ELF-1 (cell line): ENCODE results near the gene GFPT2.

Experiments
- DNase-seq: peaks from one replicate; pipeline ENCODE4 v3.0.0-alpha.2; 2016; ENCODE audit warnings: low read depth, low spot score

The GFPT2 gene

GRCh38 chr5:180350711-180351465 lies 2.2 kb downstream of the GFPT2 start:
- DNase-seq, result peak; percentile 62

- DNase-seq, result no peak
Measured at GRCh38 chr5:180350296-180350695, 2.8 kb downstream of the GFPT2 start.

DNA sequence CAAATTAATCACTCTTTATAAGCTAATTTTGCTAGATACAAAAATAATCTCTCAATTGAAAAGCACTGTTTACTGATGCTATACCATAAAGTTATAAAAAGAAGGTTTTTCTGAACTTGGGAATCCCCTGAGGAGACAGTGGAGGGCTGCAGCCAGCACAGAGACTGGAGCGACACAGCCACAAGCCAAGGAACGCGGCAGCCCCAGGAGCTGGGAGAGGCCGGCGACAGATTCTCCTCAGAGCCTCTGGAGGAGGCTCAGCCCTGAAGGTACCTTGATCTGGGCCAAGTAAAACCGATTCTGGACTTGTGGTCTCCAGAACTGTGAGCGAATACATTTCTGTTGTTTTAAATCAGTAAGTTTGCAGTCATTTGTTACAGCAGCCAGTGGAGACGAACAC lies 3.7 kb downstream of the GFPT2 start:
- no peak for DNase-seq

DNA sequence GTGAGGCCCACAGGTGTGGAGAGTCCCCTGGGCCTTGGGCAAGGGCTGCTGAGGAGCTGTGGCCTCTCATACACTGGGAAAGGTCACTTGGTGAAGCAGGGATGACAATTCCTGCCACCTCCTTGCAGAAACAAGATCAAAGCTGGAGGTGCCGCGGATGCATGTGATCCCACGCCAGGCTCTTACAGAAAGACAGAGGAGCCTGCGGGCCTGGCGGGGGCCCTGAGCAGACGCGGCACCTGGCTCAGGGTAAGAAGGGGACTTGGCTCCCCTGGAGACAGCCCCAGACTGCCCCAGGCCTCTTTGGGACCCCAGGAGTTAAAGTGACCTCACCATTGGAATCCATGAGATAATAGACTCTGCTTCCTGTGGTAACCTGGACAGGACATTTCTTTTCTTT lies 4.8 kb downstream of the GFPT2 start:
- peak; percentile 76 for DNase-seq

- peak; percentile 29 for DNase-seq
Measured at GRCh38 chr5:180347702-180348101, 5.4 kb downstream of the GFPT2 start.

GRCh38 chr5:180346358-180346757 lies 6.8 kb downstream of the GFPT2 start:
- DNase-seq, result no peak

GRCh38 chr5:180345781-180346180 lies 7.4 kb downstream of the GFPT2 start:
- DNase-seq, result no peak

DNA sequence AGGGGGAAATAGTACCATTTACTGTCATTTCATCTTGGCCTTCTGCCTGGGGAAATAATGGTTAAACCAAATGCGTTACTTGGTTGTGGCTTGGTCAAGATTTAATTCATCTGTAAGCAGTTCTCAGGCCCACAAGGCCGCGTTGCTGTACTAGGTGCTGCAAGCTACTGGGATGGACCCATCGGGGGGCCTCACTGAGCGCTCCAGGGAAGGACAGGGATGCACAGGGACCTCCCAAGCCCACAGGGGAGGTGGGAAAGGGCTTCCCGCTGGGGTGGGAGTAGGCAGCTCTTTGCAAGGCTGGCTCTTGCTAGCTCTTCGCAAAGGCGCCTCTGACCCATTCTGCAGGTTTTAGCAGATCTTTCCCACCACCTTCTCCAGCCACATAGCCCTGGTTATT lies 8.0 kb downstream of the GFPT2 start:
- DNase-seq, result no peak

DNA sequence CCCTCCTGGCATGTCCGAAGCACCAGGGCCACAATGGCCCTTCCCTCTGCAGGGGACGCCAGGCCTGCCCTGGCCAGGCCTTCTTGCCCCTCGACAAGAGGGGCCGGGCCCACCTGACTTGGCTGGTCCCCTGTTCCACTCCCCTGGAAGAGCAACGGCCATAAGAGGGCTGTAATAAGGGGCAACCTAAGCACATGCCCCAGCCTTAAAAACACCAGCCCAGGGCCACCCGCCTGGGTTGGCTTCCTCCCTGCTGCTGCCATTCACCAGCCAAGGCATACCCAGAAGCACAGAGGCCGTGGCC lies 8.5 kb downstream of the GFPT2 start:
- no peak for DNase-seq

DNA sequence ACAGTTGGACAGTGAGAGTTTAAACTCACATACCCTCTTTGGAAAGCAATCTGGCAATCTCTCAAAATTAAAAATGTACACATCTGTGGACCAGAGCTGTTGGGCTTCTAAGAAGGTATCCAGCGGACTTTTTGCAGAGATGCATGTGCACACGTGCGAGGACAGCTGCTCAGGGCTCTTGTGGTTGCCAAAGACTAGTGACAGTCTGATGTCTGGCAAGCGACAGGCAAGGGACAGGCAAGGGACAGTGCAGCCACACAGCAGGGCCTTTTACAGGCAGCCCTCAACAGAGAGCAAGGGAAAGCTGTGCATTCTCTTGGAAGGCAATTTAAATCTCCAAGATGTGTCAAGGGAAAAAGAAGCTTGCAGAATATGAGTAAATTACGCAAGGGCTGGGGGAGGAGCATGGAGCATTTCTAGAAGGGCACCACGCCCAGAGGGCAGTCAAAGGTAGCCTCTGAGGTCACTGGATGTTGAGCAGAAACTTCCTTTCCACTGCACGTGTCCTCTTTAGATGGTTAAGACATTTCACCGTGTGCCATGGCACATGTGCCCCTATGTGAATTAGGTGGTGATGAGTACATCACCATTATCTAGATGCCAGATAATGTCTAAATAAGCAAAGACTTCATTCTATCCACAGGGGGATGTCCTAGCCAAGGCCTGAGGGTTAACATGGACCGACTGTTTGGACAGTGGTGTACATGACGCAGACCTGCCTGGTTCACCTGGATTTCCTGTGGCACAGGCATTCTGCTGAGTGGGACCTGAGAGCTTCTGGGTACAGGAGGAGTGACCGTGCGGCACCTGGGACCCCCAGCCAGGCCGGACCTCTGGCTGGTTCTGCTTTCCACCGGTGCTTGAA lies 9.1 kb downstream of the GFPT2 start:
- peak; percentile 60 for DNase-seq

DNA sequence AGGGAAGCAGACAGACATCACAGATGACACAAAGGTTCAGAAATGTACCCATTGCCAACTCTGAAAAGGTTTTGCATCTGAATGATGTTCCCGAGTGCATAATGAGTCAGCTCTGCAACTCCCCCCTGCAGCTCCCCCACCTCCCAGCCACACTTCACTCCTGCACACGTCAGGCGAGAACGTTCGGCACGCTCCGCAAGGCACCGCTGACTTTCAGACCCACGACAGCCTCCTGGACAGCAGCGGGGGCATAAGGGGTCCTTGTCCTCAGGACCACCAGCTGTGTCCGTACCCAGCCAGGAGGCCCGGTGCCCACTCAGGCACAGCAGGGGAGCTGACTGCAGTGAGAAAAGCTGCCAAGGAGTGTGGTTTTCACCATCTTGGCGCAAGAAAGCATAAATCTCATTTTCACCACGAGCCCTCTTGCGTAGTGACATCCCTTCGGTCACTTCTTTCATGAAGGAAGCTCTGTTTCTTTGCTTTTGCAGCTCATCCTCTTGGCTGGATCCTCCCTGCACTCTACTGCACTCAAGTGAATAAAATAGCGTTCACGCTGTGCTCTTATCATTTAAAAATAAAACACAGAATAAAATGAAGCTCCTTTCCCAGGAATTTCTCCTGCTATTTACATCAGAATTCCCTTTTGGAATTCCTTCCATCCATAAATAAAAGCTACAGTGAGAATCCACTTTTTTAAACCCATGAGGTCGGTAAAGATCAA lies 9.9 kb downstream of the GFPT2 start:
- peak; percentile 64 for DNase-seq

DNA sequence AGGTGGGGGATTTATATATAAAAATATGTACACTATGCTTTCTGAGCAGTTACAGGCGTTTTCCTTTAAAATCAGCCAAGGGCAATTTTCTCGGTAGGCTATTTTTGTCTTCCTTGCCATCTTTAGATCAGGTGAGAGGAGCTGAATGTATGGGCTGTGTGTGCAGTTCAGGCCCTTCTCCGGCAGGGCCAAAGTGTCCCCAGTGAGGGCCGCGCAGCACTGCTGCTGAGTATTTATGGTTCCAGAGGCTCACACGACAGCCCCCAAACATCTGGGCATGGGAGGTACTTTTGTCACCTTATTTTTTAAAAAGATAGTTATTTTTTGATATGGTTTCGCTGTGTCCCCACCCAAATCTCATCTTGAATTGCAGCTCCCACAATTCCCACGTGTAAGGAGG lies 11.5 kb downstream of the GFPT2 start:
- no peak for DNase-seq

GRCh38 chr5:180340856-180341255 lies 12.3 kb downstream of the GFPT2 start:
- no peak for DNase-seq

- DNase-seq, result no peak
Measured at GRCh38 chr5:180339583-180340183, 13.5 kb downstream of the GFPT2 start.

GRCh38 chr5:180338001-180338707 lies 15.0 kb downstream of the GFPT2 start:
- no peak for DNase-seq

- DNase-seq, result no peak
Measured at GRCh38 chr5:180336234-180337020, 16.7 kb downstream of the GFPT2 start.

DNA sequence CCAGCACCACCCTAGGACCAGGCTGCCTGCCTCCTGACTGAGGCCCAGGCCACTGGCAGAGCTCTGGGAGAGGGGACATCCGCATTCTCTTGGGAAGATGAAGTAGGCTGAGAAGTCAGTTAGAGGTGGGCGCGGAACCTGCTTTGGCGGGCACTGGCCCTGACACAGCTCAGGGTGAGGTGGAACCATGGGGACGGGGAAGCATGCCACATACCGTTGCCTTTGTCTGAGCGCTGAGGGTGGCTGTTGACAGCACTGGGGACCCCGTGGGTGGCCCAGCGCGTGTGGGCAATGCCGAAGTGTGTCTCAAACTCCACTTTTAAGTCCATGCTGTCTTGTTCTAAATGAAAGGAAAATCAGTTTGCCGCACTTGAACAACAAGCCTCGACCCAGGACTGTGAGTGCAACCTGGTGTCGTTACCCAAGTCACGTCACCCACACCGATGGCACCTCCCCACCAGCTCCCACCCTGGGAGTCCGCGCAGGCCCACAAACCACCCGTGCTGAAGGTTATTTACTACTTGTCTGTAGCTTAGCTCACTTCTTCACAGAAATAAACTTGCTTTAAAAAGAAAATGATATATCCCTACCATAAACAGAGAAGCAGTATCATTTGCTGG lies 17.4 kb downstream of the GFPT2 start:
- no peak for DNase-seq

DNA sequence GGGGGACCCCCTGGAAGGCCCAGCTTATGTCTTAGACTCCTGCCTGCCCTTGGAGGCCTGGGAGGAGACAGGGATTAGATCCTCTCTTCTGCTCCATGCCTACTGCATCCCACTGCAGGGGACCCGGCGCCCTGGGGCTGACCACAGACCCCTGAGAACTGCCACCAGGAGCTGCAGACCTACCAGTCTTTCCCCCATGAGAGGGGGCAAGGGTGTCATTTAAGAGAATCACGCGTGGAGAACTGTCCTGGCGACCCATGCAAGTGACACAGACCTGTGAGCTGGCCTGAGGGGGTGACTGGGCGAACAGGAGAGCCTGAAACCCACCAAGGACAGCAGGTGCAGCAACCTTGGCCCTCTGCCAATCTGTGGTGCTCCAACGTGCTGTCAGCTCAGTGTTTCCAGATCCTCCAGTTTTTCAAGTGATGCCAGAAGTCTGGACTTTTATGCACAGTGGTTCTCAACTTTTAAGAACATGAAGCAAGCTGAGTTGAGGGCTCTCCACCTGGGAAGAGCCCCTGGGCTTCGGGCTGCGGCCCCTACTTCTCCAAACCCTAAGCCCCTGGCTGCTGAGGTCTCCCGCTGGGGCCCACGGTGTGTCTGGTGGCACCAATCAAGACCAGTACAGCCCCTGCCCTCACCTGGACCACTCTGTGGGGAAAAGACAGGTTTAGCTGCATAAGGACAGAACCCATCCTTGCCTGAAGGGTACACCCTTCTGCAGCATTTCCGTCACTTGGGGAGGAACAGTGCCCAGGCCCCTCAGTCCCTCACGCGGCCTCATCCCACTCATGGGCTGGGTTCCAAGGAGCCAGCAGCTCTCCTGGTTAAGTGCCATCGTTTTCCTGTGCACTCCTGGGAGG lies 18.2 kb downstream of the GFPT2 start:
- DNase-seq, result no peak

- no peak for DNase-seq
Measured at GRCh38 chr5:180334176-180334575, 19.0 kb downstream of the GFPT2 start.
